Activated CD8-positive, alpha-beta T cell treated with anti-CD3 and anti-CD28 coated beads for 36 hours (primary cell): ENCODE data around the gene CRHR2. TPM values are rescaled to one million over a fixed set of nuclear protein-coding genes. Genes with fewer than 3 reads are reported as not detected.

ENCODE experiments used
- ATAC-seq: fragments of 200-7000 bp; cut with Tn5 transposase; one replicate; pipeline ENCODE4 v1.10.0; 2021; ENCODE audit warnings: mild to moderate bottlenecking, moderate library complexity
- CTCF ChIA-PET: fragments of 350-600 bp; sonication (Branson Sonifier 250); formaldehyde crosslinking; loops from one replicate; lab custom pipeline; 2021; ENCODE audit warnings: antibody characterized with exemption; lab: Charles Lee
- POLR2A ChIA-PET: fragments of 350-600 bp; sonication (Branson Sonifier 250); formaldehyde crosslinking; loops from one replicate; lab custom pipeline; 2021; ENCODE audit warnings: antibody characterized with exemption; lab: Charles Lee
- DNase-seq: peaks from one replicate; pipeline ENCODE4 v3.0.0-alpha.2; 2020
- H3K27ac Mint-ChIP-seq: one replicate; pipeline ENCODE4 v1.8.0; 2021; ENCODE audit warnings: mild to moderate bottlenecking, mixed read lengths
- H3K27me3 Mint-ChIP-seq: one replicate; pipeline ENCODE4 v1.8.0; 2021; ENCODE audit warnings: mixed read lengths
- H3K36me3 Mint-ChIP-seq: one replicate; pipeline ENCODE4 v1.8.0; 2021; ENCODE audit warnings: low read depth, mixed read lengths
- H3K4me1 Mint-ChIP-seq: one replicate; pipeline ENCODE4 v1.8.0; 2021; ENCODE audit warnings: low read depth, mixed read lengths
- H3K4me3 Mint-ChIP-seq: one replicate; pipeline ENCODE4 v1.8.0; 2021; ENCODE audit warnings: mild to moderate bottlenecking, moderate library complexity, mixed read lengths
- H3K9me3 Mint-ChIP-seq: one replicate; pipeline ENCODE4 v1.8.0; 2021; ENCODE audit warnings: mixed read lengths
- intact Hi-C: fragments of 100-400 bp; cut with micrococcal nuclease; formaldehyde crosslinking; loops from one replicate; pipeline ENCODE4 v1.10.0; 2022
- total RNA-seq, 2 experiments: library from RNA; stranded (reverse); gene quantifications; one replicate each; pipeline ENCODE4 v1.2.3, GENCODE V29; 2021
- TF ChIP-seq, protein P1 (sequence below): fragments of 200-600 bp; IDR thresholded peaks from one replicate; pipeline ENCODE4 v1.8.0; 2022; ENCODE audit warnings: antibody characterized with exemption, mild to moderate bottlenecking

The CRHR2 gene
- total RNA-seq, 2 experiments from 2014 or later: not detected

DNA sequence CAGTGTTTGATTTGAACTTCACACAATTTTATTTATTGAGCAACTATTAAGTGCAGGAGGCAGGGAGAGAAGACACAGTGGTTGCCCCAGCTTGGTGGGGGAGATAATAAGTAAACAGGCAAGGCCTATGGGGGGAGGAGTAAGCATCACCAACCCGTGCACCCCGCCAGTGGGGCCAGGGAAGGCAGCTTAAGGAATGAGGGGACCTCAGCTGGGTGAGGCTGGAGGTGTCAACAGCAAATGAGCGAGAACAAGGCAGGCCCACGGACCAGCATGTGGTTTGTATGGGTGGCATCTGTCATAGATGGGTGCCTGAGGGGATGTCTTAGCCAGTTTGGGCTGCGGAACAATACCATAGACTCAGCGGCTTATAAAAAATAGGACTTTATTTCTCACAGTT is 24.1 kb upstream of the CRHR2 start:
- POLR2A ChIA-PET: interaction anchor here (1.0 kb wide), 1 partner anchor 20 kb away, joined by 3 read pairs; no protein-coding TSS in a partner anchor
- Mint-ChIP-seq H3K9me3 (no peaks in the 10 kb centered on the region), H3K27me3 (no peaks in the 10 kb centered on the region), H3K36me3 (no peaks in the 10 kb centered on the region), H3K27ac (no peak overlapping the region), H3K4me1 (no peaks in the 10 kb centered on the region), H3K4me3 (no peak overlapping the region)
- CTCF ChIA-PET: no interaction called here
- ATAC-seq (no peak), DNase-seq (no peak)
- intact Hi-C loops: no loop called here
- TF ChIP-seq, protein P1, sequence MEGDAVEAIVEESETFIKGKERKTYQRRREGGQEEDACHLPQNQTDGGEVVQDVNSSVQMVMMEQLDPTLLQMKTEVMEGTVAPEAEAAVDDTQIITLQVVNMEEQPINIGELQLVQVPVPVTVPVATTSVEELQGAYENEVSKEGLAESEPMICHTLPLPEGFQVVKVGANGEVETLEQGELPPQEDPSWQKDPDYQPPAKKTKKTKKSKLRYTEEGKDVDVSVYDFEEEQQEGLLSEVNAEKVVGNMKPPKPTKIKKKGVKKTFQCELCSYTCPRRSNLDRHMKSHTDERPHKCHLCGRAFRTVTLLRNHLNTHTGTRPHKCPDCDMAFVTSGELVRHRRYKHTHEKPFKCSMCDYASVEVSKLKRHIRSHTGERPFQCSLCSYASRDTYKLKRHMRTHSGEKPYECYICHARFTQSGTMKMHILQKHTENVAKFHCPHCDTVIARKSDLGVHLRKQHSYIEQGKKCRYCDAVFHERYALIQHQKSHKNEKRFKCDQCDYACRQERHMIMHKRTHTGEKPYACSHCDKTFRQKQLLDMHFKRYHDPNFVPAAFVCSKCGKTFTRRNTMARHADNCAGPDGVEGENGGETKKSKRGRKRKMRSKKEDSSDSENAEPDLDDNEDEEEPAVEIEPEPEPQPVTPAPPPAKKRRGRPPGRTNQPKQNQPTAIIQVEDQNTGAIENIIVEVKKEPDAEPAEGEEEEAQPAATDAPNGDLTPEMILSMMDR: no peak

DNA sequence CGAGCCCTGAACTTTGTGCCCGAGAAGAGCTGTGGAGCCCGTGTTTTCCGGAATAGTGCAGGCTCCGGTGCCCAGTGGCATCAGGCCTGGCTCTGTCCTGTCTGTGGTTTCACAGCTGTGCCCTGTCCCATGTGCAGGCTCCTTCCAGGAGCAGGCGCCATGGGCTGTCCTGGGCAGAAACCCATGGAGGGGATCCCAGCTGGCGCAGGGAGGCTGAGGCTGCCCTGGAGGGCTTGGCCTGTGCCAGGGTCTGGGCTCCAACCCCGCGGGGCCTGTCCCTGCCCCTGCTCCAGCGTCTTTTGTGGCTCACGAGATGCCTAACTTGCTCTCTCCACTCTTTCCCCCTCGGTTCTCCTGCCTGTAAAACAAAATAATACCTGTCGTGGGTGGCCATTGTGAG is 23.3 kb upstream of the CRHR2 start:
- H3K27me3 Mint-ChIP-seq: no peaks in the 10 kb centered on the region
- TF ChIP-seq, protein P1: no peak
- POLR2A ChIA-PET: no interaction called here
- no peak overlapping the region for H3K27ac Mint-ChIP-seq
- DNase-seq: no peak
- ATAC-seq: no peak
- CTCF ChIA-PET: interaction anchor here (1.3 to 6.4 kb wide), 2 partner anchors 23 to 34 kb away, joined by 3 to 42 read pairs; partner anchors contain the start of gene CRHR2
- H3K4me3 Mint-ChIP-seq: no peak overlapping the region
- no peaks in the 10 kb centered on the region for H3K4me1 Mint-ChIP-seq
- no peaks in the 10 kb centered on the region for H3K9me3 Mint-ChIP-seq
- intact Hi-C loops: no loop called here
- H3K36me3 Mint-ChIP-seq: no peaks in the 10 kb centered on the region

DNA sequence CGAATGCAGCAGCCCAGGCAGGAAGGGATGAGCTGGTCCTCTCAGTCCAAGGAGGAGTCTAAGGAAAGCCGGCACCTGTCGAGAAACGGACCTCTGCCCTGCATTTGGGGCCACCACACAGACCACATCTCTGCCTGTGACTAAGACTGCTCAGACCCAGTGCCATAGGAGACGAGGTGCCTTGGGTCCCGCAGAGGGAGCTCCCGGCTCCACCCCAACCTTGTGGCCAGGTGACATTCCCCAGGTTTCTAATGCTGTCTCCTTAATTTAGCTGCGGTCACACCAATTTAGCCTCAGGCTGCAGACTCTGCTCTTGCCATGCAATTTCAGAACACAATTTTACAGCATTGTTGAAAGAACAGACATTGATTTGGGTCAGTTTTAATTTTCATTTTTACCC is 22.8 kb upstream of the CRHR2 start:
- DNase-seq: no peak
- ATAC-seq: no peak
- Mint-ChIP-seq H3K27me3 (no peaks in the 10 kb centered on the region), H3K36me3 (no peaks in the 10 kb centered on the region), H3K9me3 (no peaks in the 10 kb centered on the region), H3K4me3 (no peak overlapping the region), H3K4me1 (no peaks in the 10 kb centered on the region), H3K27ac (no peak overlapping the region)
- intact Hi-C loops: no loop called here
- CTCF ChIA-PET: interaction anchor here (1.3 to 6.4 kb wide), 2 partner anchors 22 to 34 kb away, joined by 3 to 42 read pairs; partner anchors contain the start of gene CRHR2
- TF ChIP-seq, protein P1: no peak
- POLR2A ChIA-PET: no interaction called here

DNA sequence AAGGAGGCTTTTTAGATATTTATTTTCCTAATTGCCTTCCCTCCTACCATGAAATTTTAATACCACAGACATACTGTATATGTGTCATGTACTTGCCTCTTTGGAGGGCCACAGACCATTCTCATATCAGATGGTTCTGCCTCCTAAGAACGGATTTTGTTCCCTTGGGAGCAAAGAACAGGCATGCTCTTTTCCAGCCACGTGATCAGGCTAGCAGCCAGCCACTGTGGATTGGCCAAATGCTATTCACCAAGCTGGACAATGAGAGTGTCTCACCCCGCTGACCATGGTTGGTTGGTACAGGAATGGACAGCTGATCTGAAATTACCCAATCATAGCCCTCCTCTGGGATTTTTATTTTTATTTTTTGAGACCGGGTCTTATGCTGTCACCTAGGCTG is 21.5 kb upstream of the CRHR2 start:
- ATAC-seq (no peak), DNase-seq (no peak)
- intact Hi-C loops: no loop called here
- POLR2A ChIA-PET: interaction anchor here (1.2 kb wide), 1 partner anchor 110 kb away, joined by 3 read pairs; no protein-coding TSS in a partner anchor
- no peaks in the 10 kb centered on the region for H3K4me1 Mint-ChIP-seq
- no peak overlapping the region for H3K27ac Mint-ChIP-seq
- H3K4me3 Mint-ChIP-seq: no peak overlapping the region
- CTCF ChIA-PET: interaction anchor here (1.5 to 6.4 kb wide), 2 partner anchors 12 to 36 kb away, joined by 7 to 42 read pairs; no protein-coding TSS in a partner anchor
- H3K36me3 Mint-ChIP-seq: no peaks in the 10 kb centered on the region
- no peaks in the 10 kb centered on the region for H3K9me3 Mint-ChIP-seq
- TF ChIP-seq, protein P1: no peak
- H3K27me3 Mint-ChIP-seq: no peaks in the 10 kb centered on the region

DNA sequence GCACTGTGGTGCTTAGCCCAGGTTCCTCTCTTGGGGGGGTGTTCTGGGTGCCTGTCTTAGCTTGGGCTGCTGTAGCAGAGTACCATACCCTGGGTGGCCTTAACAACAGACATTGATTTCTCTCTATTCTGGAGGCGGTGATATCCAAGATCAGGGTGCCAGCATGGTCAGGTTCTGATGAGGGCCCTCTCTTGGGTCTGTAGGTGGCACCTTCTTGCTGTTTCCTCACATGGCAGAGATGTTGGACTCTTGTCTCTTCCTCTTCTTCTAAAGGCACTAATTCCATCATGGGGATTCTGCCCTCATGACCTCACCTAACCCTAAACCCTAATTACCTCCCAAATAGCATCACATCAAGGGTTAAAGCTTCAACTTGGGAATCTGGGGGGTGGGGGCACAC is 19.9 kb upstream of the CRHR2 start:
- no peaks in the 10 kb centered on the region for H3K27me3 Mint-ChIP-seq
- no peaks in the 10 kb centered on the region for H3K36me3 Mint-ChIP-seq
- CTCF ChIA-PET: interaction anchor here (1.0 to 6.4 kb wide), 7 partner anchors 13 to 236 kb away, joined by 3 to 42 read pairs (median 4); no protein-coding TSS in a partner anchor
- H3K27ac Mint-ChIP-seq: no peak overlapping the region
- POLR2A ChIA-PET: no interaction called here
- H3K4me1 Mint-ChIP-seq: peaks cover 3% of the 10 kb centered on the region
- intact Hi-C loops: no loop called here
- no peak overlapping the region for H3K4me3 Mint-ChIP-seq
- ATAC-seq: peak; percentile 56
- no peaks in the 10 kb centered on the region for H3K9me3 Mint-ChIP-seq
- DNase-seq: peak; percentile 33
- TF ChIP-seq, protein P1: no peak
